ENCODE results near the gene L3MBTL1.
"Not testable (repeated sequence)": the region's sequence is repeated elsewhere in the genome, so short reads cannot be mapped to it uniquely, and the experiment has no call there.

The L3MBTL1 gene

DNA sequence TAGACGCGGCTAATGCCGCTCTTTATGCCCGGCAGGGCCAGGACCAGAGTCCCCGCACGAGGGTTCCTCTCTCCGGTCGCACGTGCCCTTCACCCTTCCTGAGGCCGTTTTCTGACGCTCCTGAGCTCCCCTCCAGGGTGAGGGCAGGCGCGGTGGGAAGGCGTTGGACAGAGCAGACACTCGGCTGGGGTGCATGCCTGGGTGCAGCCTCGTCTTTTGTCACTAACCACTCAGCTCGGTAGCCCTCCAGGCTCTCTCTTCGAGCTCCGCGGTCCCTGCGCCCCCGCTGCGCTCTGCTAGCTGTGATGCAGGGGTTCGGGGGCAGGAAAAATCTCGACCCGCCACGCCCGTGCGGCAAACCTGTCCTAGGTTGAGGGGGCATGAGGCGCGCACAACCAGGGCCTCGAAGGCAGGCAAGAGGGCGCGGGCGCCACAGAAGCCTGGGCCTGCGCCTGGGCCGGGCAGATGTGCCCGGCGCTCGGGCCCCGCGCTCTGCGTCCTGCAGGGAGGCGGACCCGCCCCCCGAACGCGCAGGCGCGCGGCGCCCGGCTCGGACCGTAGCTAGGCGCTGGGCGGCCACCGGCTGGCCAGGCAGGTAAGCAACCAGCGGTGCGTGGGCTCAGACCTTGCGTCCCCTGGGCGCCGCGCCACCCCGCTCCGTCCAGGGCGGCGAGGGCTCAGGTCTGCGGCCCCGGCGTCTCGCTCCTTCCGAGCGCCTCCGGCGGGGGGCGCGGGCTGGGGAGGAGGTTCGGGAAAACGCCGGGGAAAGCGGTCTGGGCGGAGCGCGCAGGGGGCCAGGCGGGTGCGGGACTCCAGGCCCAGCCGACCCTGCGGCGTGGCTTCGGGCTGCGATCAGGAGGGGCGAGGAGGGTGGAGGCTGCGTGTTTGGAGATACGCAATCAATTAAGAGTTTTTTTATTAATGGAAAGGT lies at the start of gene L3MBTL1:
L3MBTL1 (plus strand) TSS at position 548 of the 931 bp plus-strand sequence. CDS start 5,807 bp downstream, outside the sequence.
- DNase-seq, result no peak

DNA sequence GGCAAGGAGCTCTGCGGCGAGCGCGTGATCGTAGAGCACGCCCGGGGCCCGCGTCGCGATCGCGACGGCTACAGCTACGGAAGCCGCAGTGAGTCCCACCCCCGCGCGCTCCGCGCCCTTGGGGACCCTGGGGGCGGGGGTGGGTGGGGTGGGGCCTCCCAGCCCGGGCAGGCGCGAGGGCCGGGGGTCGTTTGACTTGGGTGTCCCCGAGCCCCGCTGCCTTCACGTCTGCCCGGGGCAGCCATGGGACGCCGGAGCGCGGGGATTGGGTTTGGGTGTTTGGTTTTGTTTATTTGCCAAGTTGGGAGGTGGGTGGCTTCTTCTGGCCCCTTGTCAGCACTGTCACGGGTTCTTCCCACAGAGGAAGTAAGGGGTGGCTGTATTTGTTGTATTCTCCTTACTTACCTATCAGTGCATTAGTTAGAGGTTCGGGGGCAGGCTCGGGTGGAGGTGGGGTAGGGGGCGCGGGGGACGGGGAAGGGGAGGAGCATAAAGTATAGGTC lies 49.0 kb upstream of the L3MBTL1 start:
- no peak for DNase-seq

DNA sequence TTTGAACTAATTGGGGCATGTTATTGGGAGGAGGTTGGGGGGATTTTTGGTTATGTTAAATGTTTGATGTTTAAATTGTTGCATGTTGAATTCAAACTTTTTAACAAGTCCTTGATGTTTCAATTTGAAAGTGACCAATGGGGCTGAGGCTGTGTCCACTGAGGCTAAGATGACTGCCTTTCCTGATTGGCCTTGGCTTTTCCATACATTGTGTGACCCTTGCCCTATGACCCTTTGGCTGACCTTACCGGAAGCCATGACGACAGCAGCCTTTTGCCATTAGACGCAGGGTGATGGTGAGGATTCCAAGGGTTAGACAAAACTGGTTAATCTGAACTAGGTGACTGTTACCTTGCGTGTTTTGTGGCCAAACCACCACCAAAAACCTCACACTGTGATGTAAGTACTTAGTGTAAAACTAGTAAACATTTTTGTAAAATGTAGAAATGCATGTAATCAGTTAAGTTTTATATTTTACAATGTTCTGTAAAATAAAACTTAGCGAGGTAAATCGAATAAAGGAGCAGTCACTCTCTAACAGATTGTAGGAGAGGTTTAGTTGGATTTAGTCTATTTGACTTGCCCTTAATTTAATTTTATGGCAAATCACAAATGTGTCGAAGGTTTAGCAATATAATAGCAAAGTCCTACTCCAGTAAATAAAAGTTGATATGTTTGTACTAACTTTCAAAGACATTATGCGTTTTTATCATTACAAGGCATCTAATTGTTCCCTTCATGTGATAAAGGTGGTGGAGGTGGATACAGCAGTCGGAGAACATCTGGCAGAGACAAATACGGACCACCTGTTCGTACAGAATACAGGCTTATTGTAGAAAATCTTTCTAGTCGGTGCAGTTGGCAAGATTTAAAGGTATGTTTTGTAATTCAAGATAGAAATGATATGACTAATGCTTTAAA lies 48.2 kb upstream of the L3MBTL1 start:
- DNase-seq, result no peak

GRCh38 chr20:43460172-43460829 lies 47.2 kb upstream of the L3MBTL1 start:
- DNase-seq, result no peak

GRCh38 chr20:43460830-43461200 lies 46.7 kb upstream of the L3MBTL1 start:
- no peak for DNase-seq

DNA sequence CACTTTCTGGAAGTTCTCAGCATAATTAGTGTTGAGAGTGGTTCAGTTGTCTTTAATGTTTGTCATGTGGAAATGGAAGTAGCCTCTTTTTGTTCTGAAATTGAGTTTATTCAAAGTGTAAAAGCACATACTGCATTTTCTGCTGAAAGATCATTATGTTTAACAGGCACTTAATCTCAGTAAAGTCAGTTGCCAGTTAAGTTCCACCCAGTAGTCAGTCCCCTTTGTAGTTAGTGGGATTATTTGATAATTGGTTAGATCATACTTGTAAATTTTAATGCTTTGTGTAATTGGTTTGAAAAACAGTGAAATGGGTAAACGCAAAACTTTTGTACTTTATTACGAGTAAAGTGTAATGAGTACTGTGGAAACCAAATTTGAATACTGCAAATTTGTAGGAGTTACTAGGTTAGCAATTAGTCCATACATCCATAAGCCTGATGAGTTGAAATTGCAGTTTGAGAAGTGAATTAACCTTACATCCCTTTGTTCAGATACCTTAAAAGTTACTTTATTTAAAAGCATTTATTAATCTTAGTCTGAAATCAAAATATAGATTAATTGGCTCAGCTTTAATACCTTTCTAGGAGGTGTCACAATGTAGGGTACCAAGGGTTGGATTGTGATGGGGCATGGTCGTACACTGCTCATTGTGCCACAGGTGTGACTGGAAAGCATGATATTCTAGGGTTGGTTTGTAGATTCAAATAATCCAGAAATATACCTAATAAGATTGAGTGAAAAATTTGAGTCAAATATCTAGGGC lies 45.4 kb upstream of the L3MBTL1 start:
- DNase-seq, result no peak

DNA sequence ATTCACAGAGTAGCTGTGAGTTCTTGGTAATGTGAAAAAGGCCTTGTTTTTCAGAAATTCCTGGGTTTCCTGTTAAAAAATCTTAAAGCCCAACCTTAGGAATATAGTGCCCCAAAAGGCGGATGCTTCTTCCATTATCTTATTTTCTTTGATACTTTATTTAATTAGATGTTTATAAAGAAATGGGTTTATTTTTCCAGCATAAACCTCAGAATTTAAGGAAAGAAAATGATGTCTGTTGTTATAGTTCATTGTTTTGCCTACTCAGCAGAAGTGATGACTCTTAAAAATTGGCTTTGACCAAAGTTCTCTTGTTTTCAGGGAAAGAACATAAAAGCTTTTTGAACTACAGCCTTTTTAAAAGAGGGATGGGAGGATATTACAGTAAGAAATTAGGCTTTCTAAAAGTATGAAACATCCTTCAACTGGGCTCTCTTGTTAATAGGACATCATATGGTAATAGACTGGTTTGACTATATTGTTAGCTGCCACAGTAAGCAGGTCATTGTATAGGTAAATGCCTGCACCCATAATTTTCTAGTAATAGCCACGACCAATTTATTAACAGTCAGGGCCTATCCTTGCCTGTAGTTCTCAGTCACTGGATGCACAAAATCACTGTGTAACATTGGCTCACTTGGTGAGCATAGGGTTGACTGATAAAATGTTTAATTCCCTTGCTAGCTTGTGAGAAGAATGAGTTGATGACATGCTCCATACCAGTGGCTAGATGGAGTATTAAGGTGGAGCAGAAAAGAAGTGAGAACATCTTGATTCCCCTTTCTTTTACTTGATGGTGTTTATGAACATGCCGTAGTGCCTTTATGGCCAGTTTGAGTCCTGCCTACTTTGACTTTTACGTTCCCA lies 44.6 kb upstream of the L3MBTL1 start:
- no peak for DNase-seq

DNA sequence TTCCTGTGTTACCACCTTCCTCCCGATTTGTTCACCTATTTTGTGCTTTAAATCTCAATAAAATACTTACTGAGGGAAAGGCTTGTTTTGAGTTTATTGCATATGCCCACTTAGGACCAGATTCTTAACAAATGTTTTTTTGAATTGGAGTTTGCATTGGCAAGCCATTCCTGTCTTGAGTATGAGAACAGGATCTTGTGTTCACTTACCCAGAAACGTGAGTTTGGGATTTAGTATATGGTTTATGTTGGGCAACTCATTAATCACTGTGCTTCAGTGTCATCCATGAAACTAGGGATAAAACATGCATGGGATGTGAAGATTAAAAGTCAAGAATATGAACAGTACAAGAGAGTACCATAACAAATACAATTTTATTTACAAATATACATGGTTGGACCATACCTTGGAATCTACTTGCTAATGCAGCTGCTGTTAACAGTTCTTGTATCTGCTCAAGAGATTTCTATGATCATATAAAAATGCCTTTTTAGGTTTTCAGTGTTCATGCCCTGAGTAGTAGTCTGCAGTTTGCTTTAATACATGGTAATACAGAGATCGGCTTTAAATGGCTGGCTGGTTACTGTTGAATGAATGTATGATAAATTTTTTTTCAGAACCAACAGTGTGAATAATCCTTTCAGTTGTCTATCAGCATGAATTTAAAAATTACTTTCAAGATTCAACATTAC lies 43.8 kb upstream of the L3MBTL1 start:
- no peak for DNase-seq

- no peak for DNase-seq
Observed at GRCh38 chr20:43464219-43464790, 43.2 kb upstream of the L3MBTL1 start.

GRCh38 chr20:43465625-43465943 lies 41.9 kb upstream of the L3MBTL1 start:
- no peak for DNase-seq

DNA sequence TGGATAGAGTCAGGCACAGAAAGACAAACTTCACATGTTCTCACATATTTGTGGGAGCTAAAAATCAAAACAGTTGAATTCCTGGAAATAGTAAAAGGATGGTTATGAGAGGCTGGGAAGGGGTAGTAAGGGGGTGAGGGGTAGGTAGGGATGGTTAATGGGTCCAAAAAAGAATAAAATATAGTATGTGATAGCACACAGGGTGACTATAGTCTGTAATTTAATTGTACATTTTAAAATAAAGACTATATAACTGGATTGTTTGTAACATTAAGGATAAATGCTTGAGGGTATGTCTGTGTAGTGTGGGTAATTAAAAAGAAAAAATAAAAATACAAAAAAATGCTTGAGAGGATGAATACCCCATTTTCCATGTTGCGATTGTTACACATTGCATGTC lies 39.9 kb upstream of the L3MBTL1 start:
- no peak for DNase-seq

DNA sequence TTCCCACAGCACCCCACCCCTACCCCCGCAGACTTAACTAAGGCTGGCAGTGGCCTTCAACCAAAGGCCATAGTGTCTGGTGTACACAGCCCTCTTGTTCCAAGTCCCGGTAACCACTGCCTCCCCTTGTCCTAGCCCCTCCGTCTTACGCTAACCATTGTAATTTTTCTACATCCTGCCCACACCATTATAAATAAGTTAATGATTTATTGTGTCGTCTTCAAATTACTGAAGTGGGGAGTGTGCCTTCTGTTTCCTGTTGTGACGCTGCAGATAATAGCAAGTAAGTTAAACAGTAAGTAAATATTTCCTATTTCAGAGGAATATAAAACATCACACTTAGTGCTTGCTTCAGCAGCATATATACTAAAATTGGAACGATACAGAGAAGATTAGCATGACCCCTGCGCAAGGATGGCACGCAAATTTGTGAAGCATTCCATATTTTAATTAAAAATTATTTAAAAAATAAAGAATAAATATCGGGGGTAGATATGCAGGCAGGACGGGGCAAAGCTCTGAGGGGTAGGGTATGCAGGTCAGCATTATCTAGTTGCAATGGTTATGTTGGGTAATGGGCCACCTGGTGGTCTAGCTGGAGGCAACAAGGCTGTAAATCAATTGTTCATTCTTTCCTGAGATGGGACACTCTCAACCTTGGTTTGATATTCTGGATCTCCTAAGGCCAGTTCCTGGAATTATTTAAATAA lies 34.7 kb upstream of the L3MBTL1 start:
- no peak for DNase-seq

DNA sequence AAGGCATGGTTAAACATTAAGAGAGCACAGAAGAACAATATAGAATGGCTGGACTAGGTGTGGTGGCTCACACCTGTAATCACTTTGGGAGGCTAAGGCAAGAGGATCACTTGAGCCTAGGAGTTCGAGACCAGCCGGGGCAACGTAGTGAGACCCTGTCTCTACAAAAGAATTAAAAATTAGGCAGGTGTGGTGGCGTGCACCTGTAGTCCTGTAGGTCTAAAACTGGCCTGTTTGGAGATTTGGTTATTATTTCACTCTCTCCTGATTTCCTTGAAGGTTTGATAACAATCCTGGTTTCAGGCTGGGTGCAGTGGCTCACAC lies 34.2 kb upstream of the L3MBTL1 start:
- no peak for DNase-seq

DNA sequence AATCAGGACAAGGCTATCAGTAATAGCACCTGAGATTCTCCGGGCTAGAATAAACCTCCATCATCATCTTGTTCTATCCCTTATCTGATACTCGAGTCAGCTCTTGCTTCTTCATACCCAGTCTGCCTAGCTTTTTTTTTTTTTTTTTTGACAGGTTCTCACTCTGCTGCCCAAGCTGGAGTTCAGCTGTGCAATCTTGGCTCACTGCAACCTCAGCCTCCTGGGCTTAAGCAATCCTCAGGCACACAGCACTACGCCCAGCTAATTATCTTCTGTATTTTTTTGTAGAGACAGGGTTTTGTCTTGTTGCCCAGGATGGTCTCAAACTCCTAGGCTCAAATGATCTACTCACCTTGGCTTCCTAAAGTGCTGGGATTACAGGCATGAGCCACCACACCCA lies 30.3 kb upstream of the L3MBTL1 start:
- no peak for DNase-seq

- DNase-seq, result no peak
Observed at GRCh38 chr20:43477619-43478018, 29.9 kb upstream of the L3MBTL1 start.

- DNase-seq, result no peak
Observed at GRCh38 chr20:43490038-43490437, 17.5 kb upstream of the L3MBTL1 start.

DNA sequence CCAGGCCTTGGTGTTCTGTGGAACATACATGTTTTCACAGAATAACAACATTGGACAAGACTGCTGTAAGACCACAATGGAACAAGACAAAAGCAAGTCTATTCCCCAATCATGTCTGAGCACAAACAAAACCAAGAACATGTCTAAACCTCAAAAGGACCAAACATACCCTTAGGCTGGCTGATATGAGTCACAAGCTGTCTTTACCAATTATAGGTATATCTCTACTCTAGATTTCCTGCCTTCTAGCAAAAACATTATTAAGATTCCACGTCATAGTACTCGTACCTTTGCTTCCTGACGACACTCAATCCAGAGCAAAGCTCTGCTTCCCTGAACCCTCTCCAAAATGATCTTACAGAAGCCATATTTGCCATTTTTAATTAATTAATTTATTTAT lies 15.4 kb upstream of the L3MBTL1 start:
- DNase-seq, result no peak

- DNase-seq, result no peak
Observed at GRCh38 chr20:43495388-43495787, 12.1 kb upstream of the L3MBTL1 start.

GRCh38 chr20:43502021-43502420 lies 5.5 kb upstream of the L3MBTL1 start:
- not testable (repeated sequence) for DNase-seq

DNA sequence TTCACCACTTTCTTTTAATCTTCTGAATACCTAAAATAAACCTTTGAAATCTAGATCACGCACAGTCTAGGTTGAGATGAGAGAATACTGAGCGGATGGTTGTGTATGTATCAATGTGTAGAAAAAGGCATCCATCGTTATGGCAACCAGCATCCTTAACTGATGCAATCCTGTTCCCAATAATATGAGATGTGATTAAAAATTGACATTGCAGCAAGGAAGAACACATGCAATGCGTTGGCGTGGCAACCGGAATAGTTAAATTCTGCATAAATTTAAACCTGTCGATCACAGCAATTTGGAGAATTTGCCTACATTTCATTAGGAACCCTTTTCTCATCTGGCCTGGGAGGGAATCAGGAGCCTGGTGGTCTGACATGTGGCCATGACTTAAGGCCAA lies 1.3 kb upstream of the L3MBTL1 start:
- no peak for DNase-seq
